ENCODE measurements around the gene GJB6. TPM values are rescaled to one million over a fixed set of nuclear protein-coding genes. Genes with fewer than 3 reads are reported as not detected.

Gene GJB6
- total and polyA plus RNA-seq, 2 donors (not counting 3 experiments of a cell fraction or from before 2014, with no cell fraction given): not detected

- no peak for TF ChIP-seq POLR2A (IDR thresholded peaks at IDR 0.05; ENCODE audit: low read depth, low read length)
- TF ChIP-seq JUN (IDR thresholded peaks at IDR 0.05; ENCODE audit: borderline replicate concordance, insufficient read depth, insufficient read length, low read depth): no peak
- TF ChIP-seq CTCF (IDR thresholded peaks at IDR 0.05; ENCODE audit: extremely low read depth in 1 of 2, insufficient read depth in 1 of 2, low read depth in 1 of 2, low read length in 2 of 2): no peak
- no peak for TF ChIP-seq MYC (IDR thresholded peaks at IDR 0.05; ENCODE audit: low read depth, low read length)
- TF ChIP-seq FOS (IDR thresholded peaks at IDR 0.05; ENCODE audit: borderline replicate concordance, insufficient read depth, low read length): no peak
- TF ChIP-seq GATA2 (IDR thresholded peaks at IDR 0.05; ENCODE audit: insufficient read depth, insufficient read length, low read depth, low read length): no peak
- no peak for TF ChIP-seq POLR2AphosphoS5 (IDR thresholded peaks at IDR 0.05; ENCODE audit: insufficient read depth, low read depth, low read length)
- no peak for TF ChIP-seq MAX (IDR thresholded peaks at IDR 0.05; ENCODE audit: insufficient read depth, insufficient read length)
- no peak for TF ChIP-seq EZH2 (IDR thresholded peaks at IDR 0.05; ENCODE audit: borderline replicate concordance, low read depth, low read length, severe bottlenecking)
- Histone ChIP-seq H3K9ac (replicated peaks; ENCODE audit: extremely low read depth, insufficient read depth, low read length) (no peak overlapping the region), H3K4me2 (ENCODE audit: insufficient read depth, low read length) (no peak overlapping the region), H3K27ac (ENCODE audit: insufficient read depth, low read depth, low read length) (no peak overlapping the region), H4K20me1 (replicated peaks; ENCODE audit: control insufficient read depth, extremely low read depth, insufficient read depth, low read length) (no peaks in the 10 kb centered on the region), H3K9me3 (replicated peaks; ENCODE audit: control insufficient read depth, insufficient read depth, low read length) (no peaks in the 10 kb centered on the region), H2AFZ (ENCODE audit: low read depth, low read length) (no peak overlapping the region), H3K79me2 (ENCODE audit: control insufficient read depth, insufficient read depth, low read length) (no peaks in the 10 kb centered on the region), H3K36me3 (ENCODE audit: control insufficient read depth in 2 of 2, extremely low read depth in 1 of 2, insufficient read depth in 2 of 2, low read length in 2 of 2) (no peaks in the 10 kb centered on the region), H3K4me1 (ENCODE audit: control insufficient read depth, extremely low read depth, insufficient read depth, low read length) (no peaks in the 10 kb centered on the region), H3K27me3 (ENCODE audit: control insufficient read depth in 2 of 2, insufficient read depth in 2 of 2, low read length in 2 of 2) (no peaks in the 10 kb centered on the region), H3K4me3 (replicated peaks in 1 of 3; ENCODE audit: insufficient read depth in 1 of 3, low read depth in 1 of 3, low read length in 3 of 3) (no peak overlapping the region), H3K9me1 (replicated peaks; ENCODE audit: control insufficient read depth, extremely low read depth, insufficient read depth, low read length) (no peaks in the 10 kb centered on the region)
- POLR2A ChIA-PET: no interaction called here
- no peak for DNase-seq (ENCODE audit: low read depth, low spot score)
- dilution Hi-C loops (cut with MboI; ENCODE audit: extremely low pct_ligation_motif_present, low sequenced_read_pairs) (no loop called here), intact Hi-C loops (cut with micrococcal nuclease) (no loop called here)
- CTCF ChIA-PET: interaction anchor here (0.6 kb wide), 1 partner anchor 50 kb away, joined by 3 read pairs; no protein-coding TSS in a partner anchor
- FAIRE-seq: no peak
- BruUV-seq (replicated peaks): no TSS peak
Measured at GRCh38 chr13:20247963-20248362, 15.8 kb upstream of the GJB6 start.
